Choroid plexus epithelial cell (primary cell): ENCODE data around the gene PISD.
A peak's percentile ranks its signal among the peaks of the same experiment; 100 is the strongest.

Experiments
- DNase-seq: peaks from one replicate; pipeline ENCODE4 v3.0.0-alpha.2; 2010; ENCODE audit warnings: low read depth
- H3K4me3 ChIP-seq: 2 replicates; pipeline ENCODE4 v1.5.1; 2011; ENCODE audit warnings: low read depth, mild to moderate bottlenecking, control low read depth, low read length, moderate library complexity
- CTCF ChIP-seq: conservative IDR thresholded peaks from 2 replicates; pipeline ENCODE4 v1.5.1; 2011; ENCODE audit warnings: low read depth, mild to moderate bottlenecking, control low read depth, inconsistent platforms, low read length, moderate library complexity

Gene PISD

GRCh38 chr22:31569126-31569525 is 92.9 kb downstream of the PISD start:
- no peak overlapping the region for H3K4me3 ChIP-seq
- DNase-seq, result peak; percentile 36
- TF ChIP-seq CTCF, result no peak
